ENCODE measurements around the gene DSE. TPM values are rescaled to one million over a fixed set of nuclear protein-coding genes. Genes with fewer than 3 reads are reported as not detected.

Gene DSE
- total RNA-seq, 4 donors from 2014 or later, result 3.8 to 16.7 (median 9.2) TPM

DNA sequence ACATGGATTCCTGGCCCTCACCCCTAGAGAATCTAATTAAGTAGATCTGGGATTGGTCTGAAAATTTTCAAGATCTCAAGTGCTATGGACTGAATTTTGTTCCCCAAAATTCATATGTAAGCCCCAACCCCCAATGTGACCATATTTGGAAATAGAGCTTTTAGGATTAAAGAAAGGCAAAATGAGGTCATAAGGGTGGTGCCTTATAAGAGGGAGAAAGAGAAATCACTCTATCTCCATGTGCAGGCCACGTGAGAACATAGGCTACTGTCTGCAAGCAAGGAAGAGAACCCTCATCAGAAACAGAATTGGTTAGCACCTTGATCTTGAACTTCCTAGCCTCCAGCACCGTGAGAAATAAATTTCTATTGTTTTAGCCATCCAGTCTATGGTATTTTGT, 8.5 kb upstream of the DSE start:
- no peak overlapping the region for H3K27ac ChIP-seq
- H3K4me1 ChIP-seq, result peaks cover 0 to 6% (median 0%) of the 10 kb centered on the region in 4 donors
- H3K27me3 ChIP-seq, result no peaks in the 10 kb centered on the region
- no peak overlapping the region for H3K4me3 ChIP-seq
- TF ChIP-seq, protein P1, sequence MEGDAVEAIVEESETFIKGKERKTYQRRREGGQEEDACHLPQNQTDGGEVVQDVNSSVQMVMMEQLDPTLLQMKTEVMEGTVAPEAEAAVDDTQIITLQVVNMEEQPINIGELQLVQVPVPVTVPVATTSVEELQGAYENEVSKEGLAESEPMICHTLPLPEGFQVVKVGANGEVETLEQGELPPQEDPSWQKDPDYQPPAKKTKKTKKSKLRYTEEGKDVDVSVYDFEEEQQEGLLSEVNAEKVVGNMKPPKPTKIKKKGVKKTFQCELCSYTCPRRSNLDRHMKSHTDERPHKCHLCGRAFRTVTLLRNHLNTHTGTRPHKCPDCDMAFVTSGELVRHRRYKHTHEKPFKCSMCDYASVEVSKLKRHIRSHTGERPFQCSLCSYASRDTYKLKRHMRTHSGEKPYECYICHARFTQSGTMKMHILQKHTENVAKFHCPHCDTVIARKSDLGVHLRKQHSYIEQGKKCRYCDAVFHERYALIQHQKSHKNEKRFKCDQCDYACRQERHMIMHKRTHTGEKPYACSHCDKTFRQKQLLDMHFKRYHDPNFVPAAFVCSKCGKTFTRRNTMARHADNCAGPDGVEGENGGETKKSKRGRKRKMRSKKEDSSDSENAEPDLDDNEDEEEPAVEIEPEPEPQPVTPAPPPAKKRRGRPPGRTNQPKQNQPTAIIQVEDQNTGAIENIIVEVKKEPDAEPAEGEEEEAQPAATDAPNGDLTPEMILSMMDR (IDR thresholded peaks at IDR 0.05), result no peak
- TF ChIP-seq POLR2AphosphoS5 (IDR thresholded peaks at IDR 0.05) (no peak), EP300 (IDR thresholded peaks at IDR 0.05; ENCODE audit: low read depth) (no peak), POLR2A (IDR thresholded peaks at IDR 0.05) (no peak)
- WGBS, 2 donors (ENCODE audit: low coverage in 1 of 2), result 45 to 100% methylated on average over 1 to 2 of the region's 2 CpGs
- no peaks in the 10 kb centered on the region for H3K9me3 ChIP-seq
- no peaks in the 10 kb centered on the region for H3K36me3 ChIP-seq
- no peak for DNase-seq
- in situ Hi-C loops (cut with MboI; ENCODE audit: low pct_ligation_motif_present in 1 of 4, low pct_unique_long_range_greater_than_20kb in 1 of 4, low sequenced_read_pairs in 3 of 4) (no loop called here), intact Hi-C loops (cut with DNase I; ENCODE audit: low total_unique reads) (no loop called here)

DNA sequence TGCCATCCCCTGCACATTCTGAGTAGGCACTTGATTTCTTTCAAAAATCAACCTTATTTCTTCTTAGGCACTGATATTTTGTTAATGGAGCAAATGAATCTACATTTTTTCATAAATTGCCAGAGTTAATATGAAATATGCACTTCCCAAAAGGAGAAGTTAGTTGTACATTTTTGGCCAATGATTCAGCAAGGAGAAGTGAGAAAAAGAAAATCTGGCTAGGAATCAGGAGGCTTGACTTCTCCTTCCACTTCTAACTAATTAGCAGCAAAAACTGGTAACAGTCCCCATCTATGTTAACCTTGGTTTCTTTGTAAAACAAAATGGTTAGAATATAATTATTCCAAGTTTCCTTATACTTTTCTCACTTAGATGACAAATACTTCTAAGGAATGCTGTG, 7.0 kb upstream of the DSE start:
- no peaks in the 10 kb centered on the region for H3K36me3 ChIP-seq
- no peak for TF ChIP-seq EP300 (IDR thresholded peaks at IDR 0.05; ENCODE audit: low read depth)
- TF ChIP-seq POLR2AphosphoS5 (IDR thresholded peaks at IDR 0.05), result no peak
- TF ChIP-seq, protein P1 (IDR thresholded peaks at IDR 0.05), result no peak
- TF ChIP-seq POLR2A (IDR thresholded peaks at IDR 0.05), result no peak
- peaks cover 0 to 6% (median 0%) of the 10 kb centered on the region in 4 donors for H3K4me1 ChIP-seq
- DNase-seq, result no peak
- no peaks in the 10 kb centered on the region for H3K27me3 ChIP-seq
- H3K27ac ChIP-seq, result no peak overlapping the region
- H3K9me3 ChIP-seq, result no peaks in the 10 kb centered on the region
- H3K4me3 ChIP-seq, result no peak overlapping the region
- in situ Hi-C loops (cut with MboI; ENCODE audit: low pct_ligation_motif_present in 1 of 4, low pct_unique_long_range_greater_than_20kb in 1 of 4, low sequenced_read_pairs in 3 of 4), result no loop called here
- intact Hi-C loops (cut with DNase I; ENCODE audit: low total_unique reads), result no loop called here

DNA sequence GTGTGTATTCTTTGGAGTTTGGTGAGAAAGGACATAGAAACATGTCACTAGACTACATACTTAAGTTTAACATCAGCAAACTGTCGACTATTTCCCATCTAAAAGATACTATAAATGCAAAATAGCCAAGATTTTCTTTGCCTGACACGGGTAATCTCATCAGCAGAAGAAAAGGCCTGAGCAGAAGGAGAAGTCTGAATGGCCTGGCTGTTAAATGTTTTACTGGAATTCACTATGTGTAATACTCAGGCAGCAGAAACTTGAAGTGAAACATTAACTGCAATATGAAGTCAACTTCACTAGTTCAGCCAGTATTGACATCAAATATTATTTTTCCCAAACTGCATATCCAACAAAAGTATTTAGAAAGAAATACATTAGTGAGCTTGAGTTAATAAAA, 6.4 kb upstream of the DSE start:
- Histone ChIP-seq H3K9me3 (no peaks in the 10 kb centered on the region), H3K4me1 (peaks cover 0 to 9% (median 0%) of the 10 kb centered on the region in 4 donors), H3K27me3 (peaks cover 3% of the 10 kb centered on the region), H3K4me3 (no peak overlapping the region), H3K36me3 (no peaks in the 10 kb centered on the region), H3K27ac (no peak overlapping the region)
- TF ChIP-seq EP300 (IDR thresholded peaks at IDR 0.05; ENCODE audit: low read depth) (no peak), POLR2A (IDR thresholded peaks at IDR 0.05) (no peak), POLR2AphosphoS5 (IDR thresholded peaks at IDR 0.05) (no peak)
- TF ChIP-seq, protein P1 (IDR thresholded peaks at IDR 0.05), result no peak
- DNase-seq, result no peak
- intact Hi-C loops (cut with DNase I; ENCODE audit: low total_unique reads), result no loop called here
- WGBS, 2 donors (ENCODE audit: low coverage in 1 of 2), result 65 to 68% methylated on average over 2 of the region's 2 CpGs
- in situ Hi-C loops (cut with MboI; ENCODE audit: low pct_ligation_motif_present in 1 of 4, low pct_unique_long_range_greater_than_20kb in 1 of 4, low sequenced_read_pairs in 3 of 4), result no loop called here

DNA sequence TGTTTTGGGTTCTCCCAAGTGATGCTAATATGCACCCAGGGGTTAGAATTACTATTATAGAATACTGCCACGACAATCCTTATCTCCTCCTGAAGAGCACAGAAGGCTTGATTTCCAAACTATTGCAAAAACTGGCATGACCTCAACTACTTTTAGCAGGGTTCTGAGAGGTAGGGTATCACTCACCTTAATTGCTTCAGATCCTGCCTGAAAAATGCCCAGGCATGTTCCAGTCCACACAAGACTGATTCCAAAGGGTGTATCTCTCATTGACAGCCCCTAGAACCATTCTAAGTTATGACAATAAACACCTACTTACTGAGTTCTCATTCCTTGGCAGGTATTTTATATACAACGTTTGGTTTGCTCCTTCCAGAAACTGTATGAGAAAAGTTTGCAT, 5.0 kb upstream of the DSE start:
- intact Hi-C loops (cut with DNase I; ENCODE audit: low total_unique reads), result no loop called here

More for the DNA sequence above, 5.0 kb upstream of the DSE start:
- 60 to 86% methylated on average over 1 to 2 of the region's 2 CpGs for WGBS, 2 donors (ENCODE audit: low coverage in 1 of 2)
- Histone ChIP-seq H3K36me3 (no peaks in the 10 kb centered on the region), H3K9me3 (no peaks in the 10 kb centered on the region), H3K4me3 (no peak overlapping the region), H3K27me3 (peaks cover 16% of the 10 kb centered on the region), H3K4me1 (peaks cover 0 to 23% (median 2%) of the 10 kb centered on the region in 4 donors), H3K27ac (no peak overlapping the region)
- no peak for DNase-seq
- in situ Hi-C loops (cut with MboI; ENCODE audit: low pct_ligation_motif_present in 1 of 4, low pct_unique_long_range_greater_than_20kb in 1 of 4, low sequenced_read_pairs in 3 of 4), result no loop called here
- no peak for TF ChIP-seq POLR2A (IDR thresholded peaks at IDR 0.05)
- TF ChIP-seq POLR2AphosphoS5 (IDR thresholded peaks at IDR 0.05), result no peak
- TF ChIP-seq EP300 (IDR thresholded peaks at IDR 0.05; ENCODE audit: low read depth), result no peak
- TF ChIP-seq, protein P1 (IDR thresholded peaks at IDR 0.05), result no peak
